GM10266 (cell line): ENCODE measurements around the gene ZSWIM3.
A peak's percentile ranks its signal among the peaks of the same experiment; 100 is the strongest.

ENCODE experiments used
- DNase-seq: peaks from one replicate; pipeline ENCODE4 v3.0.0; 2012; ENCODE audit errors: extremely low spot score
- TF ChIP-seq, protein P1 (sequence below): IDR thresholded peaks from 2 replicates; pipeline ENCODE4 v1.5.1; 2012; ENCODE audit warnings: mild to moderate bottlenecking, low read depth; ENCODE audit not compliant: control insufficient read depth, insufficient read depth; ENCODE audit errors: missing control alignments

Gene ZSWIM3

DNA sequence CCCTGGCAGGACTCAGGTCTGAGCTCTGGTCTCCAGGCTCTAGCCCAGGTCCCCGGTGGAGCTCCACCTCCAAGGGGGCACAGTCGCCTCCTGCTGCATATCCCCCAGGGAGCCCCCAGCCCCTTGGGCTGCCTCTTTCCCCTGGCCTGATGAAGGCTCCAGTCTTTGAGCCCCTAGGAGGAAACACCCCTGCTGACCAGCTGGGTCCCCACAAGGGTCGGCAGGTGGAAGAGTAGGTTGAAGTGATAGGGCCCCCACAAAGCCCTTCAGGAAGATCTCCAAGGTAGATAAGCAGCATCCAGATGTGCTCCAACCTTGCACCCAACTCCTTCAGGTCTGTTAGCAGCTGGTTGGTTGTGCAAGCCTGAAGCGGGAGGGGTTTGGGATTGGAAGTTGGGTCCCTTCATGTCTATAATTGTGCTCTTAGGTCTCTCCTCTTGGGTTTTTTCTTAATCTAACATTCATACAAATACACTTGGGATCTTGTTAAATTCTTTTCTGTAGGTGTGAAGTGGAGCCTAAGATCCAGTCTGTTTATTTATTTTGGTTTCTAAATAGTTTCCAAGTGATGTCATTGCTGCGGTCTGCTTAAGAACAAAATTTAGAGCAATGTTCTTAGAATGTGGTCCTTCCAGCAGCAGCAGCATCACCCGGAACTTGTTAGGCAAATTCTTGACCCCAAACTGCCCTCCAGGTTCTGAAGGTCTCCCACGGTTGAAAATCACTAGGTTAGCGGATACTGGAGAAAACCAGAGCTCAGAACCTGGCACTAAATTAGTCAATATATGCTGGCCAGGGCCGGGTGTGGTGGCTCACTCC is 39.8 kb upstream of the ZSWIM3 start:
- no peak for DNase-seq
- TF ChIP-seq, protein P1, sequence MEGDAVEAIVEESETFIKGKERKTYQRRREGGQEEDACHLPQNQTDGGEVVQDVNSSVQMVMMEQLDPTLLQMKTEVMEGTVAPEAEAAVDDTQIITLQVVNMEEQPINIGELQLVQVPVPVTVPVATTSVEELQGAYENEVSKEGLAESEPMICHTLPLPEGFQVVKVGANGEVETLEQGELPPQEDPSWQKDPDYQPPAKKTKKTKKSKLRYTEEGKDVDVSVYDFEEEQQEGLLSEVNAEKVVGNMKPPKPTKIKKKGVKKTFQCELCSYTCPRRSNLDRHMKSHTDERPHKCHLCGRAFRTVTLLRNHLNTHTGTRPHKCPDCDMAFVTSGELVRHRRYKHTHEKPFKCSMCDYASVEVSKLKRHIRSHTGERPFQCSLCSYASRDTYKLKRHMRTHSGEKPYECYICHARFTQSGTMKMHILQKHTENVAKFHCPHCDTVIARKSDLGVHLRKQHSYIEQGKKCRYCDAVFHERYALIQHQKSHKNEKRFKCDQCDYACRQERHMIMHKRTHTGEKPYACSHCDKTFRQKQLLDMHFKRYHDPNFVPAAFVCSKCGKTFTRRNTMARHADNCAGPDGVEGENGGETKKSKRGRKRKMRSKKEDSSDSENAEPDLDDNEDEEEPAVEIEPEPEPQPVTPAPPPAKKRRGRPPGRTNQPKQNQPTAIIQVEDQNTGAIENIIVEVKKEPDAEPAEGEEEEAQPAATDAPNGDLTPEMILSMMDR, result no peak

GRCh38 chr20:45818239-45818638 is 39.2 kb upstream of the ZSWIM3 start:
- DNase-seq, result no peak
- TF ChIP-seq, protein P1, result no peak

- DNase-seq, result no peak
- TF ChIP-seq, protein P1, result no peak
These were observed 37.9 kb upstream of the ZSWIM3 start for GRCh38 chr20:45819466-45819865.

- TF ChIP-seq, protein P1, result no peak
- DNase-seq, result no peak
These were observed 35.5 kb upstream of the ZSWIM3 start for GRCh38 chr20:45821947-45822346.

DNA sequence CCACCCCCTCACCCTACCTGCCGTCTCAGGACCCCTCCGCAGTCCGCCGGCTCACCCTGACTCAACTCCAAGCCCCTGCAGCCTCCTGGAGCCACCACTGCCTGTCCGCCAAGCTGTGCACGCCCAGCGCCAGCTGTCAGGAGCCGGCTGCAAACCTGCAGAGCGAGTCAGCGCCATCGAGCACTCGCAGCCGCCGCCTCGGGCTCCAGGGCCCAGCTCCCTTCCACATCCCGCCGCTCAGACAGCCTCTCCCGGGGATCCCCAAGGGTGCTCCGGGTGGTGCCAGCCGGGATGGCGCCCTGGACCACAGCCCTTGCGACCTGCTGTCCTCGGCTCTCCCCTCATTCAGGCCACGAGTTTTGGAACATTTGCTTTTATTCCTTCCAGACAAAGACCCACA is 34.6 kb upstream of the ZSWIM3 start:
- TF ChIP-seq, protein P1, result no peak
- DNase-seq, result no peak

DNA sequence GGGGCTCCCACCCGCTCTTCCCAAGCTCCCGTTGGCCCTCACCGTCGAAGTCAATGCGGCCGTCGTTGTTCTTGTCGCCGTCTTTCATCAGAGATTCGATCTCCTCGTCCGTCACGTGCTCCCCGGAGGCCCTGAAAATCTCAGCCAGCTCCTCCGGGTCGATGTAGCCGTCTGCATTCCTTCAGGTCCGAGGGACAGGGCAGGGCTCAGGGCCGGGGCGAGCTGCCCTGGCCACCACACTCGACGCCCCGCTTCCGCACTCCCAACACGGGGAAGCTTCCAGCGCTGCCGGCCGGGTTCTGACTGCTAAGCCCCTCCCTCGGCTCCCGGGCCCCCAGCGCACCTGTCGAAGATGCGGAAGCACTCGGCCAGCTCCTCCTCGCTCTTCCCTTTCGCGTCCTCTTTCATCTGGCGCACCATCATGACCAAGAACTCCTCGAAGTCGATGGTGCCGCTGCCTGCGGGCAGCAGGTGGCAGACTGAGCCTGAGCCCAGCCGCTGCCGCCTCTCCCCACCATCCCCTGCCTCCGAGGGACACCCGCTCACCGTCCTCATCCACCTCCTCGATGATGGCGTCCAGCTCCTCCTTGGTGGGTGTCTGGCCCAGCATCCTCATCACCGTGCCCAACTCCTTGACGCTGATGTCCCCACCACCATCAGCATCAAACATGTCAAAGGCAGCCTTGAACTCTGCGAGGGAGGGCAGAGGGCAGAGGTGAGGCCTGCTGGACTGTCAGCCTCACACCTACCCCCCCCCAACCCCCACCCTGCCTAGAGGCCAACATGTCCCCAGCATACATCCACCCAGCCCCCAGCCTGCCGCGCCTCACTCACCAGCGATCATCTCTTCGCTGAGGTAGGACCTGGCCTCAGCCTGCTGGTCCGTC is 33.2 kb upstream of the ZSWIM3 start:
- TF ChIP-seq, protein P1, result peak; percentile 60
- DNase-seq, result peak; percentile 59
